ENCODE measurements around the gene GOSR1.
"Not testable (repeated sequence)": the region's sequence is repeated elsewhere in the genome, so short reads cannot be mapped to it uniquely, and the experiment has no call there.

Gene GOSR1

DNA sequence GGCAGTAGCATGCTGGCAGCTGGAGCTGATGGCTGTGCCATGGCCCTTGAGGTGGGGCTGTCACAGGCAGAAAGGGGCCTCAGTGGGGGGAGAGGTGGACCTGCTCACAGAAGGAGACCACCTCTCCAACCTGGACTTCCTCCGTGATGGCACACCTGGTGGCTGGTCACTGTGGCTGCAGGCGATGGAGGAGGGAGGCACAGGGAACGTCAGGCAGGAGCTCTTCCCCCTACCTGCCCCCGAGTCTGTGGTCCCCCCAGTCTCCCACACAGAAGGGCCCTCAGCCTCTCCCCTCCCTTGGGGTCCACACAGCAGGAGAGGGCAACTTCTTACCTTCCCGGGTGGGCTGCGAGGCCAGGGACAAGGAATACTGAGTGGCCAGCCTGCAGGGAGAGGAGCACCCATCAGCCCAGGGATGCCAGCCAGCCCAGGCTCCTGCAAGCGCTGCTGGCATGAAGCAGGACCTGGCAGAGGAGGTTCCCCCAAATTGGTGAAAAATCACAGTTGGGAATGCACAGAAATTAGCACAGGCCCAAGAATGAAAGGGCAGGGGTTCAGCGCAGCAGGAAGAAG is 96.5 kb downstream of the GOSR1 start:
- H3K4me3 ChIP-seq (ENCODE audit: low read depth, low read length) = no peak overlapping the region

- H3K4me3 ChIP-seq (ENCODE audit: low read depth, low read length) = not testable (repeated sequence)
These were observed 97.1 kb downstream of the GOSR1 start for GRCh38 chr17:30574309-30574708.

DNA sequence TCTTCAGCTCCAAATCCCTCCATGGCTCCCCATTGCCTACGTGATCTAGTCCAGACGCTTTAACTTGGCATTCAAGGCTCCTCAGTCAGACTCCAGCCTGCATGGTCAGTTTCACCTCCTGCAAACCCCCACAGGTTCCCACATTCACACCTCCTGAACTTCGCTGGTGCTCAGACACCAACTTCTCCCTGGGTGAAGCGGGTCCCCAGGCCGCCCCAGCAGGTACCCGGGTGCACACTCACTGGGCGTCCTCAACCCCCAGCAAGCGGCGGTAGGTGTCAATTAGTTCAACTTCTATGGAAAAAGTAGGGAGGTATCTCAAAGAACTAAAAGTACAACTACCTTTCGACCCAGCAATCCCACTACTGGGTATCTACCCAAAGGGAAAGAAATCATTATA is 97.6 kb downstream of the GOSR1 start:
- H3K4me3 ChIP-seq (ENCODE audit: low read depth, low read length) = not testable (repeated sequence)

DNA sequence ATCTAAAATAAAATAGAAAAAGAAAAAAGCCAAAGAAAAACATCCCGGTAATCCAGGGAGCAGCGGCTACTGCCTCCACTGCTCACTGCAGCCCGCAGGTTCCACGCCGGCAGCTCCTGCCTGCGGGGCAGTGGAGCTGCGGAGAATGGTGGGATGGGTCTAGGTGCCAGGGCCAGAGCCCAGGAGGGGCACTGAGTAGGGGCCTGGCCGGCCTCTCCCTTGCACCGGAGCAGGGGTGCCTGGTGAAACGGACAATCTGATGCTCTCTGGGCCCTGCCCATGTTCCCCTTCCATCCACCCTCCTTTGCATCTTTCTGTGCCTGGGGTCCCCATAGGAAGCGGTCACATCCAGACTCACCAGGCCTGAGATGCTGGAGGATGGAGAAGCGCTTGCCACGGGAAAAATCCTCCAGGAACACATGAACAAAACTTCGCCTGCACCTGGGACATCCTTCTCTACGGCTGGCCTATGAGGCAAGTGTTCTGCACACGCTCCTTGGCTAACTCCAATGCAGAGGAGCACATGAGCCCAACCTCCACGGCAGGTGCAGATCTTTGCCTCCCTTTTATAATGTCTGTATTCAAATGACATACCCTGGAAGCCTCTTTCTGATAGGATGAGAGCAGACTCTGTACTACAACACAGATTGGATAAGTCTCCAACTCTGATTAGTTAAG is 98.6 kb downstream of the GOSR1 start:
- not testable (repeated sequence) for H3K4me3 ChIP-seq (ENCODE audit: low read depth, low read length)

DNA sequence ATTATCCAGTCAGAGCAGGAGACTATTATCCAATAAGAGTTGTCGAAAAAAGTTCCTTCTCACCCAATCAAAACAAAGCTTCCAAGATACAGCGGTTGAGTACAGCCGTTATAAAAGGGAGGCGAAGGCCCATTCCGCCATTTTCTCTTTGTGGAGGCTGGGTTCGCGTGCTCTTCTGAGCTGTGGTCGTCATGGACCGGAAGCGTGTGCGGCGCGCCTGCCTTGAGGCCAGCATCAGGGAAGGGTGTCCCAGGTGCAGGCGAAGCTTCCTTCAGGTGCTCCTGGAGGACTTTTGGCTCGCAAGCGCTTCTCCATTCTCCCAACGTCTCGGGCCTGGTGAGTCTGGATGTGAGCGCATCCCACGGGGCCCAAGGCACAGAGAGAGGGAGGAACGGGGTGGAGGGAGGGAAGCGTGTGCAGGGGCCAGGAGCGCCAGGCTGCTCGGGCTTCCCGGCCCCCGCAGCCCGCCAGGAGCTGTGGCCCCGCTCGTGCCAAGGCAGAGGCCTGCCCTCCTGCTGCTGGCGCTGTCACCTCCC is 99.2 kb downstream of the GOSR1 start:
- H3K4me3 ChIP-seq (ENCODE audit: low read depth, low read length) = no peak overlapping the region

Data from iPS-11a (cell line).